Measurements from ENCODE around the gene CCS.
"Not testable (repeated sequence)": the region's sequence is repeated elsewhere in the genome, so short reads cannot be mapped to it uniquely, and the experiment has no call there.

Gene CCS

GRCh38 chr11:66561178-66561974 lies 31.6 kb upstream of the CCS start:
- DNase-seq (ENCODE audit: low read depth in 1 of 2, low spot score in 1 of 2) = no peak

GRCh38 chr11:66561975-66562248 lies 31.1 kb upstream of the CCS start:
- no peak for DNase-seq (ENCODE audit: low read depth in 1 of 2, low spot score in 1 of 2)

- no peak for DNase-seq (ENCODE audit: low read depth in 1 of 2, low spot score in 1 of 2)
Measured at GRCh38 chr11:66562275-66562674, 30.7 kb upstream of the CCS start.

GRCh38 chr11:66562907-66563583 lies 29.9 kb upstream of the CCS start:
- no peak for DNase-seq (ENCODE audit: low read depth in 1 of 2, low spot score in 1 of 2)

- DNase-seq (ENCODE audit: low read depth in 1 of 2, low spot score in 1 of 2) = no peak
Measured at GRCh38 chr11:66563832-66564231, 29.2 kb upstream of the CCS start.

- DNase-seq (ENCODE audit: low read depth in 1 of 2, low spot score in 1 of 2) = no peak
Measured at GRCh38 chr11:66564538-66564937, 28.4 kb upstream of the CCS start.

GRCh38 chr11:66564984-66565383 lies 28.0 kb upstream of the CCS start:
- no peak for DNase-seq (ENCODE audit: low read depth in 1 of 2, low spot score in 1 of 2)

GRCh38 chr11:66566221-66566620 lies 26.8 kb upstream of the CCS start:
- no peak for DNase-seq (ENCODE audit: low read depth in 1 of 2, low spot score in 1 of 2)

GRCh38 chr11:66567787-66568123 lies 25.2 kb upstream of the CCS start:
- no peak for DNase-seq (ENCODE audit: low read depth in 1 of 2, low spot score in 1 of 2)

- peak; percentile 44 to 61 for DNase-seq (ENCODE audit: low read depth in 1 of 2, low spot score in 1 of 2)
Measured at GRCh38 chr11:66568124-66568916, 24.7 kb upstream of the CCS start, which contains the start of gene CTSF. Gene CTSF (minus strand): TSS chr11:66568606. CDS start chr11:66568486, 120 bp downstream.

- DNase-seq (ENCODE audit: low read depth in 1 of 2, low spot score in 1 of 2) = no peak
Measured at GRCh38 chr11:66569076-66569475, 23.9 kb upstream of the CCS start.

- DNase-seq (ENCODE audit: low read depth in 1 of 2, low spot score in 1 of 2) = no peak
Measured at GRCh38 chr11:66570079-66570849, 22.7 kb upstream of the CCS start.

GRCh38 chr11:66570850-66571180 lies 22.2 kb upstream of the CCS start:
- DNase-seq (ENCODE audit: low read depth in 1 of 2, low spot score in 1 of 2) = no peak

- DNase-seq (ENCODE audit: low read depth in 1 of 2, low spot score in 1 of 2) = peak; percentile 43 to 71
Measured at GRCh38 chr11:66579017-66579606, 13.9 kb upstream of the CCS start.

- DNase-seq (ENCODE audit: low read depth in 1 of 2, low spot score in 1 of 2) = no peak
Measured at GRCh38 chr11:66580803-66581202, 12.2 kb upstream of the CCS start.

GRCh38 chr11:66581261-66581660 lies 11.7 kb upstream of the CCS start:
- DNase-seq (ENCODE audit: low read depth in 1 of 2, low spot score in 1 of 2) = no peak

- DNase-seq (ENCODE audit: low read depth in 1 of 2, low spot score in 1 of 2) = not testable (repeated sequence)
Measured at GRCh38 chr11:66582565-66583147, 10.3 kb upstream of the CCS start.

GRCh38 chr11:66585447-66585846 lies 7.5 kb upstream of the CCS start:
- not testable (repeated sequence) for DNase-seq (ENCODE audit: low read depth in 1 of 2, low spot score in 1 of 2)

- DNase-seq (ENCODE audit: low read depth in 1 of 2, low spot score in 1 of 2) = no peak
Measured at GRCh38 chr11:66586136-66586535, 6.8 kb upstream of the CCS start.

GRCh38 chr11:66589315-66589714 lies 3.7 kb upstream of the CCS start:
- DNase-seq (ENCODE audit: low read depth in 1 of 2, low spot score in 1 of 2) = not testable (repeated sequence)

All from stimulated activated CD4-positive, alpha-beta T cell treated with anti-CD3 and anti-CD28 coated beads, Interleukin-15, amount 100 ng/mL, for 1 hour (primary cell).